H7 (cell line): ENCODE data around the gene STAMBP. TPM values are rescaled to one million over a fixed set of nuclear protein-coding genes. Genes with fewer than 3 reads are reported as not detected.
"Not testable (repeated sequence)": the region's sequence is repeated elsewhere in the genome, so short reads cannot be mapped to it uniquely, and the experiment has no call there.

ENCODE experiments used
- DNase-seq: peaks from one replicate; pipeline ENCODE4 v3.0.0; 2012
- H3K27me3 ChIP-seq: 2 replicates; pipeline ENCODE4 v1.6.0; 2011; ENCODE audit warnings: mild to moderate bottlenecking, low read length; ENCODE audit not compliant: control insufficient read depth, insufficient read depth
- H3K36me3 ChIP-seq: replicated peaks from 2 replicates; pipeline ENCODE4 v1.5.1; 2011; ENCODE audit warnings: low read length; ENCODE audit not compliant: control insufficient read depth, insufficient read depth
- H3K4me3 ChIP-seq: 2 replicates; pipeline ENCODE4 v1.5.1; 2011; ENCODE audit warnings: low read depth, mild to moderate bottlenecking, control low read depth, low read length, moderate library complexity; ENCODE audit not compliant: insufficient read depth
- total RNA-seq: library from RNA; depleted of rRNA; stranded (reverse); fragments of >200 nt; shearing (Covaris generic); gene quantifications from 2 replicates; pipeline ENCODE4 v1.2.3, GENCODE V29; 2014

Gene STAMBP
- total RNA-seq, 1 experiment from 2014 or later = 45.4 TPM

DNA sequence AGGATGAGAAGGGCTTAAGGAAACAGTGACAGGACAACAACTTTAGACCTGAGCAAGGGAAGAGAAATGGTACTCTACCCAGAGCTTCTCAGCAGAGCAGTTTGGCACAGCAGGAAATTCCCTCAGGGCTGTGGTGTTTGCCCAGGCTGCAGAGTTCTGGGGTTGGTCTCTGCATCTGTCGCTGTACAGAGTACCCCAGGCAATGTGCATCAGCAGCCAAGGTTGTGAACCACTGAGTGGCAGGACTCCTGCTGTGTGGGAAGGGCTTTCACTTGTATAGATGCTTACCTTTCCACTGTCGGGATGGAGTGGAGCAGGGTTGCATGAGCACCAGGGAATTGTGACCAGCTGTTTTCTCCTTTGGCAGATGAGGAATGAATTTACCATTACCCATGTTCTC is 21.2 kb downstream of the STAMBP start:
- Histone ChIP-seq H3K36me3 (peaks cover 28% of the 10 kb centered on the region), H3K4me3 (no peak overlapping the region), H3K27me3 (no peaks in the 10 kb centered on the region)
- DNase-seq = no peak

- peak; percentile 36 for DNase-seq
- no peak overlapping the region for H3K4me3 ChIP-seq
- no peaks in the 10 kb centered on the region for H3K27me3 ChIP-seq
- H3K36me3 ChIP-seq = peaks cover 31% of the 10 kb centered on the region
Observed at GRCh38 chr2:73851274-73851673, 22.5 kb downstream of the STAMBP start.

DNA sequence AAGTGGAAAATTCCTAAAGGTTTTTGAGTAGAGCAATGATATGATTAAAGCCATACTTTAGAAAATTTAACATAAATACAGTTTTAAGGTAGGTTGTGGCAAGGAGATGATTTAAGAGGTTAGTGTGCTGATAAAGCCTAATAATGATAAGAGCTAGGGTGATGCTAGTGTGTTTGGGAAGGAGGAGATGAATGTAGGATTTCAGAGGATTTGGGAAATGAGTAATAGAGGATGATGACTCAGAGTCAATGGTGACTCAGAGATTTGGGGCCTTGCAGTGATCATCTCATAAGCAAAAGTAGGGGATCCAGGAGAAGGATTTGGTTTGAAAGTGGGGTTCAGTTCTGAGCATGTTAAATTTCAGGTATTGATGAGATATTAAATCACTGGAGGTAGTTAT is 23.3 kb downstream of the STAMBP start:
- Histone ChIP-seq H3K27me3 (no peaks in the 10 kb centered on the region), H3K4me3 (no peak overlapping the region), H3K36me3 (peaks cover 32% of the 10 kb centered on the region)
- DNase-seq = no peak

DNA sequence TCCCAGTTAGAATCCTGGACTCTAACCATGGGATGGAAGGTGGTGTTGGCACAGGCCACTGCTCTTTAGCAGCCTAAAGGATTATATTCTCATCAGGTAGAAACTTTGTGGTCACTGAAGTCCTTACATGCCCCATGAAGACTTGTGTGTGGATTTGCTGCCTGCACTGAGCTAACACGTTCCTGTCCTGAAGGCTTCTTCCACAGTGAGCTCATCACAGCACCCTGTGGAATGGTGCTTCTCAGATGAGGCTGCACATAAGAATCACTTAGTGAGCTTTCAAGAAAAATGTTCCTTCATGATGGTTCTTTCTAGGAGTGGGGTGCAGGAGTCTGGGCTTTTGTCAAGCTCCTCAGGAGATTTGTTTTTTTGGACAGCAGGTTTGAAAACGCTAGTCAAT is 26.8 kb downstream of the STAMBP start:
- H3K27me3 ChIP-seq = no peaks in the 10 kb centered on the region
- no peak overlapping the region for H3K4me3 ChIP-seq
- DNase-seq = no peak
- peaks cover 25% of the 10 kb centered on the region for H3K36me3 ChIP-seq

GRCh38 chr2:73856214-73856613 is 27.5 kb downstream of the STAMBP start:
- Histone ChIP-seq H3K4me3 (no peak overlapping the region), H3K36me3 (peaks cover 28% of the 10 kb centered on the region), H3K27me3 (no peaks in the 10 kb centered on the region)
- no peak for DNase-seq

GRCh38 chr2:73859721-73860586 is 31.2 kb downstream of the STAMBP start:
- DNase-seq = no peak
- H3K4me3 ChIP-seq = no peak overlapping the region
- H3K36me3 ChIP-seq = peaks cover 31% of the 10 kb centered on the region
- H3K27me3 ChIP-seq = no peaks in the 10 kb centered on the region

DNA sequence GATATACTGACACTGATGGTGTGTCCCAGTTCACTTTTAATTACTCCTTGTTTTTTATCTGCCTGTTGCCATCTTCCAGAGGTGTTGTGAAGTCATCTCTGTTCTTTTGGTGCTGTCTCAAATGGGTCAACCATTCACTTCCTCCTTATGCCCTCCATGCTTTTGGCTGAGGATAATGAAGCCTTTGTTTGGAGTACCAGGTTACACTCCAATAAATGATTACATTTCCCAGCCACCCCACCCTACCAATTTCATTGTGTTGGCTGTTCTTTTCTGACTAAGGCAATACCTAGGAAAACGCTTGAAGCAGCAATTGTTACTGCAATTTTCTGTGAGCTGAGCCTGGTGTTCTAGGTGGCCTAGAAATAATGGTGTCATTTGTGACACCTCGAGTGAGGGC is 34.2 kb downstream of the STAMBP start:
- Histone ChIP-seq H3K36me3 (peaks cover 27% of the 10 kb centered on the region), H3K27me3 (no peaks in the 10 kb centered on the region), H3K4me3 (no peak overlapping the region)
- no peak for DNase-seq

- Histone ChIP-seq H3K27me3 (no peaks in the 10 kb centered on the region), H3K4me3 (no peak overlapping the region), H3K36me3 (peaks cover 10% of the 10 kb centered on the region)
- no peak for DNase-seq
Observed at GRCh38 chr2:73868204-73868978, 39.6 kb downstream of the STAMBP start.

DNA sequence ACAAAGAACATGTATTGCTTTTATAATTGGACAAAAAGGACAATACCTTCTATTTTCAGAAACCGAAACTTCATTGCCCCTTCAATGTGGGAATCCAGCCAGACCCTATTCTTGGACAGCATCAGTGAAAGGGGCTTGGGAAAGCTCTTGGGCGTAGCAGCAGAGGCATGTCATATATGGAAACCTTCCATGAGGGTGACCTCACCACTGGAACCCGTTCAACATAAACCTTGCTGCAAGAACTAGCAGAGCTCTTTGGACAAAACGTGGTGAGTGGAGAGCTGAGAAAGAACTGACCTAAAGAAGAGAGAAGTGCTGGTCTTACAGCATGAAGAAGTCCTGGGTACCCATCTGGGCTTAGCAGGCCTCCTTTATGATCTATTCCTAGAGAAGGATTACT is 41.3 kb downstream of the STAMBP start:
- H3K36me3 ChIP-seq = peaks cover 2% of the 10 kb centered on the region; the same call in 1 of the 2 replicates
- no peak overlapping the region for H3K4me3 ChIP-seq
- DNase-seq = no peak
- H3K27me3 ChIP-seq = no peaks in the 10 kb centered on the region

DNA sequence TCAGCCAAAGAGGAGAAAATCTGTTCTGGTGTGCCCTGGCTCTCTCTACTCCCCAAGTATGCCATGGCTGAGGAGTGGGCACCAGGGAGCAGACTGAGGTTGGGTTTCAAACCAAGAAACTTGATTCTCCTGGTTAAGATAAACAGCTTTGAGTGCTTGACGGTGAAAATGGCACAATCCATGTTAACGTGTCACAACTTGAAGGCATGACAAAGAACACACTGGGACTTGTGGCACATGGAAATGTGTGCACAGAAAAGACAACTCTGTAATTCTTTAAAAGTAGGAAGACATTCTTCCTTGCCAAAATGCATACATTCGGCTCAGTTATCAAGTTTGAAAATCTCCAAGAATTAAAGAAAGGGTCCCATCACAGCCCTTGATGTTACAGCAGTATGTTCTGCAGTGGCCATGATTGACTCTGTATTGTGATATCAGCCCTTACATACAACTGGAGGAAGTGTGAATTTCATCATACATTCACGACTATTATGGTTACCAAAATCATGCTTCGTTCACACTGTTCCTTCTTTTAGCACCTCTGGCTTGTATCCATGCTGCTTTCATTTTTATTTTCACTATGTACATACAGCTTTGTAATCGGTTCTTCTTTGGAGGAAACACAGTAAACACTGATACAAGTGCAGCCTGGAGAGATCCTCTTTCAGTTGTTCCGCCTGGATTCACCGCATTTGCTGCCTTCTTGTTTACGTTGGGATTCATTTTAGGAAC is 48.5 kb downstream of the STAMBP start:
- no peak for DNase-seq
- H3K4me3 ChIP-seq = no peak overlapping the region
- no peaks in the 10 kb centered on the region for H3K27me3 ChIP-seq
- no peaks in the 10 kb centered on the region for H3K36me3 ChIP-seq

GRCh38 chr2:73877984-73878383 is 49.2 kb downstream of the STAMBP start:
- H3K4me3 ChIP-seq, H3K36me3 ChIP-seq, H3K27me3 ChIP-seq, DNase-seq: not testable (repeated sequence)

DNA sequence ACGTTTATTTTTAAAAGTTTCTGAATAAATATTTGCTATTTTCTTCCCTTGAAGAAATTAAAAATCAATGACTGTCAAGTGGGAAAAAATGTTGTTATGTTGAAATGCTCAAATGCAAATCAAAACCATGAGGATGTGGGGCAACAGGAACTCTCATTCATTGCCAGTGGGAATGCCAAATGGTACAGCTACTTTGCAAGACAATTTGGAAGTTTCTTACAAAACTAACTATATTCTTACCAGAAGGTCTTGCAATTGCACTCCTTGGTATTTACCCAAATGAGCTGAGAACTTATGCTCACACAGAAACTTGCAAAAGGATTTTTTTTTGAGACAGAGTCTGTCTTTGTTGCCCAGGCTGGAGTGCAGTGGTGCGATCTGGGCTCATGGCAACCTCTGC is 56.6 kb downstream of the STAMBP start:
- no peak for DNase-seq
- Histone ChIP-seq H3K27me3 (no peaks in the 10 kb centered on the region), H3K4me3 (no peak overlapping the region), H3K36me3 (no peaks in the 10 kb centered on the region)

- DNase-seq = no peak
- Histone ChIP-seq H3K27me3 (no peaks in the 10 kb centered on the region), H3K4me3 (no peak overlapping the region), H3K36me3 (no peaks in the 10 kb centered on the region)
Observed at GRCh38 chr2:73886357-73886756, 57.6 kb downstream of the STAMBP start.

DNA sequence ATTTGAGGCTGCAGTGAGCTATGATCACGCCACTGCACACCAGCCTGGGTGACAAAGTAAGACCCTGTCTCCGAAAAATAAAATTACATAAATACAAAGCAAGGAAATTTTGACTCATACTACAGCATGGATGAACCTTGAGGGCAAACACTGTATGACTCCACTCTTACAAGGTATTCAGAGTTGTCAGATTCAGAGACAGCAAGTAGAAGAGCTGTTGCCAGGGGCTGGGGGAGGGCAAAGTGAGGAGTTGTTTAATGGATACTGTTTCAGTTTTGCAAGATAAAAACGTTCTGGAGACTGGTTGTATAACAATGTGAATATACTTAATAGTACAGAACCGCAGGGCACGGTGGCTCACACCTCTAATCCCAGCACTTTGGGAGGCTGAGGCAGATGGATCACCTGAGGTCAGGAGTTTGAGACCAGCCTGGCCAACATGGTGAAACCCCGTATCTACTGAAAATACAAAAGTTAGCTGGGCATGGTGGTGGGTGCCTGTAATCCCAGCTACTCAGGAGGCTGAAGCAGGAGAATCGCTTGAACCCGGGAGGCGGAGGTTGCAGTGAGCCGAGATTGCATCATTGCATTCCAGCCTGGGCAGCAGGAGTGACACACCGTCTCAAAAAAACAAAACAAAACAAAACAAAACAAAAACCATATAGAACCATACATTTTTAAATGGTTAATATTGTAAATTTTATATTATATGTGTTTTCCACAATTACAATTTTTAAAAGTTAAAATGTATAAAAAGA is 59.0 kb downstream of the STAMBP start:
- H3K4me3 ChIP-seq, H3K27me3 ChIP-seq, DNase-seq, H3K36me3 ChIP-seq: not testable (repeated sequence)
